ENCODE measurements around the gene TRIB2. TPM values are rescaled to one million over a fixed set of nuclear protein-coding genes. Genes with fewer than 3 reads are reported as not detected.

TRIB2 gene
- total RNA-seq, 1 donor from 2014 or later: 32.1 TPM

GRCh38 chr2:12764075-12764730, 47.5 kb downstream of the TRIB2 start:
- intact Hi-C loops (cut with DNase I): no loop called here
- ATAC-seq (ENCODE audit: poor library complexity) (no peak), DNase-seq (no peak)

GRCh38 chr2:12764849-12765605, 48.3 kb downstream of the TRIB2 start:
- DNase-seq (no peak), ATAC-seq (ENCODE audit: poor library complexity) (no peak)
- intact Hi-C loops (cut with DNase I): no loop called here

GRCh38 chr2:12766421-12766879, 49.7 kb downstream of the TRIB2 start:
- no peak for ATAC-seq (ENCODE audit: poor library complexity)
- no peak for DNase-seq
- intact Hi-C loops (cut with DNase I): no loop called here

DNA sequence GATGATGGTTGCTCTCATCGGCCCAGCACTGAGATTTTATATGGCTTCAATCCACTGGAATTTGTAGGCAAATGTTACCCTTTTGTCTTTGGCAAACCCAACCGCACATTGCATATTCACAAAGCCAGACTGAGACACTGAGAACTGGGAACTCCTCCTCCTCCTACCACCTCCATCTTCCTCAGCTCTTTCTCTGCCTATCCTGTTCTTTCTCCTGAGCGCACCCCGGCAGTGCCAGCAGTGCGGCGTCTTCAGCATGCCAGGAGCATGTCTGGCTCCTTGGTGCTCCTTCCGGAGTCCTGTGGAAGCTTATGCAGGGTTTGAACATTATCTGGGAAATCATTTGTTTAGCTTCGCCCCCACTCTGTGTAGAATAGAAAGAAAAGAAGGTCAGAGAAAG, 50.8 kb downstream of the TRIB2 start:
- ATAC-seq (ENCODE audit: poor library complexity): no peak
- DNase-seq: no peak
- intact Hi-C loops (cut with DNase I): no loop called here

DNA sequence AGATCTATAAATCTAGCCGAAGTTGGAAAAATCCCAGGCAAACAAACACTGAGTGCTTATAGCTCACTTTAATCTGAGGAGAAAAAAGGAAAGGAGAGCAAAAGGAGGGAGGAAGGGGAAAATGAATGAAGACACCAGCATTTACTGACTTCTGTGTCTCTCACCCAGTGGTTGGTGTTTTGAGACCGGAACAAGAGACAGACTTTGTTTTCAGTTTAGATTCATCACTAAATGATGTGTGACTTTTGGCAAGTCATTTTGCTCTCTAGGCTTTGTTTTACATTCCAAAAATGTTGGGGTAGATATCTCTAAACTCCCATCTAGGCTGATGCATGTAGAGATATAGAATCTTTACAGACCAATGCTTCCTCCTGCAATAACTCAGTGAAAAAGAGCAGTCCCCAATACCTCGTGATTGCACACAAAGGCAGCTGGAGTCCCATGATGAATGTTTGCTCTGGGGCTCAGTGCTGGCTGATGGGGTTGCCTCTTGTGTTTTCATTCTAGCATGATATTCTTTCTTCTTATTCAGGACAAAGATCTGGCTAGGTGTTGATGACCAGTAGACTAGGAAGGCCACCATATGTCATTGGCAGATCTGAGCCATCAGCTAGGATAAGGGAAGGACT, 51.4 kb downstream of the TRIB2 start:
- intact Hi-C loops (cut with DNase I): no loop called here
- no peak for ATAC-seq (ENCODE audit: poor library complexity)
- no peak for DNase-seq

- DNase-seq (peak; percentile 81), ATAC-seq (ENCODE audit: poor library complexity) (peak; percentile 84)
- intact Hi-C loops (cut with DNase I): no loop called here
These were observed 52.9 kb downstream of the TRIB2 start for GRCh38 chr2:12769492-12770105.

DNA sequence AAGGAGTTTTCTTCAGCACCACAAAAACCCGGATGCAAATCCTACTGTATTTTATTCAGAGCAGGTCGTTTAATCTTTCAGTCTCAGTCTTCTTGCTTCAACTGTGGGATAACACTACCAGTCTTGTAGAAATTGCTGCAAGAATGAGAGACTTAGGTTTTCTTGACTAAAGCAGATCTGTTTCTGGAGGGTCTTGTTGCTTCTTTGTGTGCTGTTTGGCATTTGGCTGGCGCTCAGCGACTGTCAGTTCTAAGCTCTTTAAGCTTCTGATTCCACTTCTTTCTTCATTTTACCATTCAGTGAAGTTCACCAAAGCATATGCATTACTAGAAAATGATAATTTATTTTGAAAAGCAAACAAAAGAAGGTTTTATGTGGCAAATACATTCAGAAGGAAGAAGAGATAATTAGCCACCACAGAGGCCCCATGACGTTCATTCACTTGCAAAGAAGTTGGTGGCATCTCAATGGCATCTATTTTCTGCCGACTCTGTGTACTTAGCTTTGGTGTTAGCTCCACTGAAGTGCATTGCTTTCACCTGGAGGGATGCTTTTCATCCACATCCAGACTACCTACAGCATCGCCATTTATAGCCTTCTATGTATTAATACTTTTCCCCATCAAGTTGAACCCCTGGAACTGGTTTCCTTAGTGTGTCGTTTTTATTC, 53.7 kb downstream of the TRIB2 start:
- intact Hi-C loops (cut with DNase I): no loop called here
- ATAC-seq (ENCODE audit: poor library complexity) (no peak), DNase-seq (no peak)

DNA sequence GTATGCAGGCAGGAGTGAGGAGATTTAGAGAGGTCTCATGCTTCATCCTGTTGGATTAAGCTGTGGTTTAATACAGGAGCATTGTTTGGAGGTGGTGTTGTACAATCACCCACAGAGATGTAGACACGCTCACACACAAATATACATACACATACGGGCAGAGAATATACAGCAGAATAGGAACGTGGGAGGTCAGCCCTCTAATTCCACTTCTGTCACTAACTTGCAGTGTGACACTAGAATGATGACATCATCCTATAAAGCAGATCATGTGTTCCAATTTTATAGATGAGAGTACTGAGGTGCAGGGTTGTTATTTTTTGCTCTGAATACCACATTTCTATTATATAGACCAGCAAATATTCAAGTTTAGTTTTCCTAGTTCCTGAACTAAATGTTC, 54.4 kb downstream of the TRIB2 start:
- DNase-seq (no peak), ATAC-seq (ENCODE audit: poor library complexity) (no peak)
- intact Hi-C loops (cut with DNase I): no loop called here

DNA sequence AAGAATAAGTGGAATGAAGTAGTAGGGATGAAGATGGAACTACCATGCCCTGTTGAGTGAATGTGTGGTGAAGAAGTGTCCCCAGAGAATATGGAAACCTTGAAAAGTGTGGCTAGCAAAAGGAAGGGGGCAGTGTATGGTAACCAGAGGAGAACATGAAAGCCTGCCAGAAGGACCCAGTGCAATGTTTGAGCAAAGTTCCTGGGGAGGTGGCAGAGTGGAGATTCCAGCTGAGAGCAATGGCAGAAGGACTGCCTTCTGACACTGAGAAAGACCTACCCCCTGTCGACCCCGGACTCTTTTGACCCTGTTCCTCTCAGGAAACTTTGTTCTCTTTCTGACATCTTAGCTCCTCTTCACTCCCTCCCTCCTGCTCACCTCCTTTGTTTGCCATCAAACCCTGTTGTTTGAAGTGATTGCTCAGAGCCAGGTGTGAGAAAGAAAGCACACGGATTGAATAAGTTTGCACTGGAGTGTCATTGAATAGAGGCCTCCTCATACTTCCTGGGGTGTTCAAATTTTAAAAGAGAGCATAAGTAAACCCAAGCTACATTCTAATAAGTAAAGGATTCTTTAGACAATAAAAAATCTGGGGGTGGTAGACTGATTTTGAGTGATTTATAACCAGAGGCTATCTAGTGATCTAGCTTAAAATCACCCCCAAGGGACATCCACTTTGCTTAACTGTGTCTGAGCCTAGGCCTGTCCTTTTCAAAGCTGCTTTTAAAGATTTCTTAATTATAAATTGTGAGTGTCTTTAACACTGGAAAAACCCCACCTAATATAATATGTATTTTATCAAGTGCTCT, 57.1 kb downstream of the TRIB2 start:
- intact Hi-C loops (cut with DNase I): no loop called here
- DNase-seq: no peak
- no peak for ATAC-seq (ENCODE audit: poor library complexity)

- intact Hi-C loops (cut with DNase I): no loop called here
These were observed 57.6 kb downstream of the TRIB2 start for GRCh38 chr2:12774395-12774727.

GRCh38 chr2:12776521-12776961, 59.8 kb downstream of the TRIB2 start:
- ATAC-seq (ENCODE audit: poor library complexity): no peak
- no peak for DNase-seq
- intact Hi-C loops (cut with DNase I): no loop called here

More at GRCh38 chr2:12774395-12774727, 57.6 kb downstream of the TRIB2 start:
- ATAC-seq (ENCODE audit: poor library complexity) (no peak), DNase-seq (no peak)

- intact Hi-C loops (cut with DNase I): no loop called here
- ATAC-seq (ENCODE audit: poor library complexity) (no peak), DNase-seq (no peak)
These were observed 61.6 kb downstream of the TRIB2 start for GRCh38 chr2:12778369-12778768.

DNA sequence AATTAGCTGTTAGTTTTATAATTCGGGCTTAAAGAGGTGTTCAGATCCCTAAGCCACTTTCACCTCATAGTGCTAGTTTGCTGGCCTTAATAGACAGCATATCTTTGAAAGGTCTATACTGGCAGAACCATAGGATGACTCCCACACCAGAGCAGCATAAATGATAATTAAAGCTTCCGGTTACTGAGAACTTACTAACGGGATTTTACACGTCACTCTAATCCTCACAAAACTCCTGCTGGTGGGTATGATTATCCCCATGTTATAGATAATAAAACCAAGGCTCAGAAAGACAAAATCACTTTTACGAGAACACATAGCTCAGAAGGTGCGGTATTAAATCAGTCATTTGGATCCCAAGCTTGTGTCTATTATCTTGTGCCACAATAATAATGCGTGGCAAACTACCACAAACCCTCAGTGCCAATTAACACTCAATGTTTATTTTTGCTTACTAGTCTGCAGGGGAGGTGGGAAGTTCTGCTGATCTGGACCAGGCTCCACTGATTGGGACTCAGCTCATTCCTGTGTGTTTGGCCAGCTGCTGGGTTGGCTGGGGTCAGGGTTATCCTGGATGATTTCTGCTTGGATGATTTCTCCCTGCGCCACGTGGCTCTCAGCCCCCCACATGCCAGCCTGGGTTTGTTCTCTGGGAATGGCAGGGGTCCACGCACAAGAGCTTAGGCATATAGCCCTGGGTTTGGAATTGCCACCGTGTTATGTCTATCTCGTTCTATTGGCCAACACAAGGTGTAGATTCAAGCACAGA, 62.3 kb downstream of the TRIB2 start:
- intact Hi-C loops (cut with DNase I): no loop called here
- ATAC-seq (ENCODE audit: poor library complexity) (peak; percentile 46), DNase-seq (no peak)

DNA sequence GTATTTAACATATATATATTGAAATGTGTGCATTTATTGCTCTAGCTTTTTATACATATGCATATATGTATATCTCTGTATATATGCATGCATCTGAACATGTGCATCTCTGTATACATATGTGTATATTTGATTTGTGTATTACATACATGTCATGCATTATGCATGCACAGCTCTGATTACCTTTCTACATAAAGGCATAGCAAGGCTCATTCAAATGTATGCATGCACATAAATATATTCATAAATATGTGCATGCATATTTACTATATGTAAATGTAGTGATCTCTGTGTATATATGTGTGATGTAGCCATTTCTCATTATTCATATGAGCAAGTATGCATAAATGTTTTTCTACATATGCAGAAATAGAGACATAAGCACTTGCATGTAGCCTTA, 64.6 kb downstream of the TRIB2 start:
- DNase-seq (no peak), ATAC-seq (ENCODE audit: poor library complexity) (no peak)
- intact Hi-C loops (cut with DNase I): no loop called here

GRCh38 chr2:12787891-12788801, 71.4 kb downstream of the TRIB2 start:
- DNase-seq: no peak
- ATAC-seq (ENCODE audit: poor library complexity): peak; percentile 72
- intact Hi-C loops (cut with DNase I): no loop called here

GRCh38 chr2:12791906-12792305, 75.2 kb downstream of the TRIB2 start:
- intact Hi-C loops (cut with DNase I): no loop called here
- no peak for DNase-seq
- ATAC-seq (ENCODE audit: poor library complexity): no peak
